ENCODE data around the gene IDH1.
A peak's percentile ranks its signal among the peaks of the same experiment; 100 is the strongest.
"Not testable (repeated sequence)": the region's sequence is repeated elsewhere in the genome, so short reads cannot be mapped to it uniquely, and the experiment has no call there.

IDH1 gene

GRCh38 chr2:208254871-208255556 is at the start of gene IDH1:
IDH1 (minus strand) TSS chr2:208255071; CDS start chr2:208251551, 3,520 bp downstream.
- DNase-seq: peak; percentile 89

GRCh38 chr2:208304157-208304556 is 49.3 kb upstream of the IDH1 start:
- DNase-seq: no peak

GRCh38 chr2:208300847-208301618 is 46.2 kb upstream of the IDH1 start:
- no peak for DNase-seq

- no peak for DNase-seq
Observed at GRCh38 chr2:208297961-208298360, 43.1 kb upstream of the IDH1 start.

- no peak for DNase-seq
Observed at GRCh38 chr2:208296610-208297009, 41.7 kb upstream of the IDH1 start.

- no peak for DNase-seq
Observed at GRCh38 chr2:208295834-208296233, 41.0 kb upstream of the IDH1 start.

- no peak for DNase-seq
Observed at GRCh38 chr2:208294482-208295024, 39.7 kb upstream of the IDH1 start.

- DNase-seq: no peak
Observed at GRCh38 chr2:208285853-208286252, 31.0 kb upstream of the IDH1 start.

GRCh38 chr2:208280933-208281332 is 26.1 kb upstream of the IDH1 start:
- DNase-seq: no peak

GRCh38 chr2:208280234-208280633 is 25.4 kb upstream of the IDH1 start:
- DNase-seq: no peak

- DNase-seq: no peak
Observed at GRCh38 chr2:208279236-208279635, 24.4 kb upstream of the IDH1 start.

GRCh38 chr2:208278549-208278948 is 23.7 kb upstream of the IDH1 start:
- DNase-seq: no peak

GRCh38 chr2:208274748-208275147 is 19.9 kb upstream of the IDH1 start:
- DNase-seq: no peak

- no peak for DNase-seq
Observed at GRCh38 chr2:208269091-208269490, 14.2 kb upstream of the IDH1 start.

- DNase-seq: no peak
Observed at GRCh38 chr2:208268156-208268952, 13.5 kb upstream of the IDH1 start.

GRCh38 chr2:208267526-208267925 is 12.7 kb upstream of the IDH1 start:
- not testable (repeated sequence) for DNase-seq

GRCh38 chr2:208266936-208267335 is 12.1 kb upstream of the IDH1 start:
- no peak for DNase-seq

GRCh38 chr2:208266553-208266893 is 11.7 kb upstream of the IDH1 start:
- DNase-seq: no peak

GRCh38 chr2:208265801-208266552 is 11.1 kb upstream of the IDH1 start, which contains the start of gene PIKFYVE:
PIKFYVE (plus strand) TSS chr2:208266255; CDS start chr2:208271520, 5,265 bp downstream.
- DNase-seq: peak; percentile 82

- DNase-seq: no peak
Observed at GRCh38 chr2:208265371-208265800, 10.5 kb upstream of the IDH1 start.

GRCh38 chr2:208256849-208257813 is 2.3 kb upstream of the IDH1 start:
- not testable (repeated sequence) for DNase-seq

Data from activated effector memory CD4-positive, alpha-beta T cell treated with Interleukin-2 at 50 U/mL for 16 hours (primary cell).